ENCODE measurements around the gene UBXN6.

Gene UBXN6

DNA sequence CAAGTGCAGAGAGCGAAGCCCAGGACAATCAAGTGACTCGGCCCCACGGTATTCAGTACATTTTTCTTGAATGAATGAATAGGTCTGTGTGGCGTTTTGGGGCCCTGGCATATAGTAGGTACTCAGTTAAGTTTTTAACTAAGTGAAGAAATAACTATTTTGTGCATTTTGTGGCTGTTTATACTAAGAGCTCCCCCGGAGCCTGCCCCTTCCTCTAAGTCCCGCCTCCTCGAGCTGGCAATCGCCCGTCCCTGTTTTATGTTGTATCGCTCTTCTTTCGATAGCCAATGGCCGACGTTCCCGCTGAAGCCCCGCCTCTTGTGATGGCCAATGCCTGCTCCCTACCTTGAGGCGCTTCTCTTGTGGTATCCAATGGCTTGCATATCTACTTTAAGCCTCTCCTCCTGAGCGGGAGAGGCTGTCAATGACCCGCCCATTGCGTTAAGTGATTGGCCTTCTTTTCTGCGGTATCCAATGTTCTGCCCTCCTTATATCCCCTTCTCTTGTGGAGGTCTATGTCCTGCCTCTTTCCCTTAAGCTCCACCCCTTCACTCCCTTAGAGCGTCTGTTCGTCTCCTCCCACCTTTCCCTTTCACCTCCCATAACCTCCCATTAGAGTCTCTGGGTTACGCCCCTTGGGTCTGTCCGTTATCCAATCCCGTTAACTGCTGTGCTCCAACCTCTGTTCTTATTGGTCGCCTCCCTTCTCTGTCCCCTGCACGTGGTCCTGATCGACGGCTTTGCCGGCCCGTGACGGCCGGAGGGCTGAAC is 14.0 kb upstream of the UBXN6 start:
- H3K27ac ChIP-seq = peak overlapping the region; percentile 90
- TF ChIP-seq, protein P1, sequence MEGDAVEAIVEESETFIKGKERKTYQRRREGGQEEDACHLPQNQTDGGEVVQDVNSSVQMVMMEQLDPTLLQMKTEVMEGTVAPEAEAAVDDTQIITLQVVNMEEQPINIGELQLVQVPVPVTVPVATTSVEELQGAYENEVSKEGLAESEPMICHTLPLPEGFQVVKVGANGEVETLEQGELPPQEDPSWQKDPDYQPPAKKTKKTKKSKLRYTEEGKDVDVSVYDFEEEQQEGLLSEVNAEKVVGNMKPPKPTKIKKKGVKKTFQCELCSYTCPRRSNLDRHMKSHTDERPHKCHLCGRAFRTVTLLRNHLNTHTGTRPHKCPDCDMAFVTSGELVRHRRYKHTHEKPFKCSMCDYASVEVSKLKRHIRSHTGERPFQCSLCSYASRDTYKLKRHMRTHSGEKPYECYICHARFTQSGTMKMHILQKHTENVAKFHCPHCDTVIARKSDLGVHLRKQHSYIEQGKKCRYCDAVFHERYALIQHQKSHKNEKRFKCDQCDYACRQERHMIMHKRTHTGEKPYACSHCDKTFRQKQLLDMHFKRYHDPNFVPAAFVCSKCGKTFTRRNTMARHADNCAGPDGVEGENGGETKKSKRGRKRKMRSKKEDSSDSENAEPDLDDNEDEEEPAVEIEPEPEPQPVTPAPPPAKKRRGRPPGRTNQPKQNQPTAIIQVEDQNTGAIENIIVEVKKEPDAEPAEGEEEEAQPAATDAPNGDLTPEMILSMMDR (IDR thresholded peaks at IDR 0.05) = no peak
- TF ChIP-seq ZFX (IDR thresholded peaks at IDR 0.05; ENCODE audit: borderline replicate concordance) = no peak

DNA sequence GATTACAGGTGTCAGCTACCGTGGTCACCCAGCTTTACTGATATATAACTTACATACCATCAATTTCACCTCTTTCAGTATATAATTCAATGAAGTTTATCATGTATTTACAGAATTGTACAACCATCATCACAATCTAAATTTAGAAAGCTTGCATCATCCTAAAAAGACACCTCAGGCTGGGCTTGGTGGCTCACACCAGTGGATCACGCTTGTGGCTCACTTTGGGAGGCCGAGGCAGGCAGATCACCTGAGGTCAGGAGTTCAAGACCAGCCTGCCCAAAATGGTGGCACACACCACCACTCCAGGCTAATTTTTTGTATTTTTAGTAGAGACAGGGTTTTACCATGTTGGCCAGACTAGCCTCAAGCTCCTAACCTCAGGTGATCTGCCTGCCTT is 10.2 kb upstream of the UBXN6 start:
- TF ChIP-seq, protein P1 (IDR thresholded peaks at IDR 0.05) = no peak
- TF ChIP-seq ZFX (IDR thresholded peaks at IDR 0.05; ENCODE audit: borderline replicate concordance) = no peak
- no peak overlapping the region for H3K27ac ChIP-seq

DNA sequence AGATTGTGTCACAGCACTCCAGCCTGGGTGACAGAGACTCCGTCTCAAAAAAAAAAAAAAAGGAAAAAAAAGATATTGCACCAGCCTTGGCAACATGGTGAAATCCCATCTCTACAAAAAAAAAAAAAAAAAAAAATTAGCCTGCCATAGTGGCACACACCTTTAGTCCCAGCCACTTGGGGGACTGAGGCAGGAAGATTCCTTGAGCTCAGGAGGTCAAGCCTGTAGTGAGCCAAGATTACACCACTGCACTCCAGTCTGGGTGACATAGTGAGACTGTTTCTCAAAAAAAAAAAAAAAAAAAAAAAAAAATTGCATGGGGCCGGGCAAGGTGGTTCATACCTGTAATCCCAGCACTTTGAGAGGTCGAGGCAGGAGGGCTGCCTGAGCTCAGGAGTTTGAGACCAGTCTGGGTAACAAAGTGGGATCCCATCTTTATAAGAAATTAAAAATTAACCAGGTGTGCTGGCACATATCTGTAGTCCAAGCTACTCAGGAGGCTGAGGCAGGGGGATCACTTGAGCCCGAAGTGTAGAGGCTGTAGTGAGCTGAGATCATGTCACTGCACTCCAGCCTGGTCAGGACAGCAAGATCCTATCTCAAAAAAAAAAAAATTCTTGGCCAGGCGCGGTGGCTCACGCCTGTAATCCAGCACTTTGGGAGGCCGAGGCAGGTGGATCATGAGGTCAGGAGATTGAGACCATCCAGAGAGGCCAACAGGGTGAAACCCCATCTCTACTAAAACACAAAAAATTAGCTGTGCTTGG is 7.4 kb upstream of the UBXN6 start:
- no peak for TF ChIP-seq ZFX (IDR thresholded peaks at IDR 0.05; ENCODE audit: borderline replicate concordance)
- TF ChIP-seq, protein P1 (IDR thresholded peaks at IDR 0.05) = no peak
- H3K27ac ChIP-seq = no peak overlapping the region

DNA sequence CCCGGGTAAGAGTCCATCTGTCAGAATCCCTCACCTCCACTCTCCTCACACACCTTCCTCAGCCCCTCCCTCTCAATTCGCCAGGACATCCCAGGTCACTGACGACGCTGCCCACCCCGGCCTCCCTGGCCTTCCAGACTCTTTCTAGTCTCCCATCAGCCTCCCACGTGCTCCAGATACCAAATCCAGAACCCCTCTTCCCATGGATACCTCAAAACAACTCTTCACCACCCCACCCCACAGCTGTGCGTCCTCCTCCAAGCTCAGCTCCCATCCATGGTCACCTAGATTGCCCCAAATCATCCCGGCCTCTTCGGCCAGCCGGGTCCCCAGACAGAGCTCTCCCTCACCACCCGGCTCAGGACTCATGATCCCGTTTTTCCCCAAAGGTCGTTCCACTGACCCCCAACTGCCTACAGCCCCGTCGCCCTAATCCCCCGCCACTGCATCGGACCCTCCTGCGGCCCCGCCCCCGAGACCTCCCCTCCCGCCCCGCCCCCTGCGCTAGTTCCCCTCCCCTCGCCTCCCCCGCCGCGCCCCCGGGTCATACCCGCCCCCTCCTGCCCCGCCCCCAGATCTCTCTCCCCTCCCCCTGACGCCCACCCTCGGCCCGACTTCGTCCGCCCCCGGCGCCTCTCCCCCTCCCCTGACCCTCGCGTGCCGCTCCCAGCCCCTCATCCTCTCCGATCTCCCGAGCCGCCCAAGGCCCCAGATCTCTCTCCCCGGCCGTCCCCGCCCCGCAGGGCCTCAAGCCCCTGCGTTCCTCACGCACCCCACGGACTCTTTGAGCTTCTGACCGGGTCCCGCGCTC is 546 bp downstream of the UBXN6 start:
- H3K27ac ChIP-seq = peak overlapping the region; percentile 69
- TF ChIP-seq, protein P1 (IDR thresholded peaks at IDR 0.05) = no peak
- TF ChIP-seq ZFX (IDR thresholded peaks at IDR 0.05; ENCODE audit: borderline replicate concordance) = no peak

DNA sequence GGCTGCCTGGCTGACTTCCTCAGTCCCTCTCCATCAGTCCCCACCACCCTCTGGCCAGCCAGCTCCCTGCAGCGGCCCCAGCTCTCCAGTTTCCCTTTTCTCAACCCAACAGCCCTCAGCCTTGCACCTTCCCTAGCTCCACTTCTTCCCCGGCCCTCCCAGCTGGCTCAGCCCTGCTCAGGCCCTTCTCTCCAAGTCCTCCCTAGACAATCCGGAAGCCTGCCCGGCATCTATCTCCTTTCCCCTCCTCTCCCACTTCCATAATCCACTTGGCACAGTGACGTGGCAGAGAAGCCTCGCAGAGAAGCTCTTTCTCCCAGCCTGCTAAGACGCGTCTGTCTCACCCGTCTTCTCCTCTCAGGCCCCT is 1.1 kb downstream of the UBXN6 start:
- TF ChIP-seq, protein P1 (IDR thresholded peaks at IDR 0.05) = no peak
- no peak for TF ChIP-seq ZFX (IDR thresholded peaks at IDR 0.05; ENCODE audit: borderline replicate concordance)
- peak overlapping the region; percentile 69 for H3K27ac ChIP-seq

DNA sequence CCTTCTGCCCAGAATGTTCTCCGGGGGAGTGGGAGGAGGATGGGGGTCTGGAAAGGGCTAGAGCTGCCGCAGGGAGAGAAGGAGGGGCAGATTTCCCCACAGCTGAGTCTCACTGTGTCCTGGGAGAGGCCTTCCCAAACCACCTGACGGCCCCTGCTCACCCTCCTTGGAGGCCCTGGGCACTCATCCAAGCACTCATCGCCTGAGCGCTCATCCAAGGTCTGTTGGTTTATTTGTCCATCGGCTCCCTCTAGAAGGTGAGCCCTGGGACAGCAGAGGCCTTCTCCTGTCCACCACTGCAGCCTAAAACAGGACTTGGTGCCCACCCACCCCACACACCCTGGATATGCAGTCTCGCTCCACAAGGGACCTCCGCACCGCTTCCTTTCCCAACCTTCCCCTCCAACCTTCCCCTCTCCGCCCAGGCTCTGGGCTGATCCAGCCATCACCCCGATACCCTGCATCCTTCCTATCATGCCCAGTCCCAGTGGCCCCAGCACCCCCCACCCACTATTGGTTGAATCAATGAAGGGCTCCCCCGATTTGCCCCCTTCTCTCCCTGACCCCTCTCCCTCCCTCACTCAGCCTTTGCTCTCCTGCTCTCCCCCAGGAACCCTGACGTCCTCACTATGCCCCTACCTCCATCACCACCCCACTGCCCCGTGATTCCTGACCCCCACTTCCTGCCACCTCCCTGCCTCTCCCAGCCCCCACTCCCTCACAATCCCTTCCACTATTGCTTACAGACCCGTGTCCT is 1.7 kb downstream of the UBXN6 start:
- TF ChIP-seq, protein P1 (IDR thresholded peaks at IDR 0.05) = no peak
- TF ChIP-seq ZFX (IDR thresholded peaks at IDR 0.05; ENCODE audit: borderline replicate concordance) = no peak
- H3K27ac ChIP-seq = peak overlapping the region; percentile 69
